ENCODE results near the gene HIBADH.

- TF ChIP-seq LEF1 (IDR thresholded peaks at IDR 0.05; ENCODE audit: borderline replicate concordance) (no peak), SP1 (IDR thresholded peaks at IDR 0.05) (no peak), L3MBTL2 (conservative IDR thresholded peaks at IDR 0.05) (no peak), NFRKB (IDR thresholded peaks at IDR 0.05) (no peak), BHLHE40 (IDR thresholded peaks at IDR 0.05; ENCODE audit: borderline replicate concordance) (no peak), ELF4 (IDR thresholded peaks at IDR 0.05) (no peak), SUZ12 (IDR thresholded peaks at IDR 0.05) (no peak), FOXK2 (IDR thresholded peaks at IDR 0.05) (no peak), FOXA1 (IDR thresholded peaks at IDR 0.05) (no peak), FOXM1 (IDR thresholded peaks at IDR 0.05; ENCODE audit: borderline replicate concordance) (no peak), CTBP1 (IDR thresholded peaks at IDR 0.05; ENCODE audit: borderline replicate concordance) (no peak), HDGF (IDR thresholded peaks at IDR 0.05; ENCODE audit: borderline replicate concordance) (no peak), ZNF384 (IDR thresholded peaks at IDR 0.05) (no peak)
Observed at GRCh38 chr7:27478556-27478955, 184.1 kb downstream of the HIBADH start.
